Naive B cell (primary cell): ENCODE results near the gene MB. TPM values are rescaled to one million over a fixed set of nuclear protein-coding genes. Genes with fewer than 3 reads are reported as not detected.

Experiments used
- ATAC-seq, 2 donors: fragments of 150-1000 bp; cut with Tn5 transposase; 2 replicates each; pipeline ENCODE4 v1.10.0; 2021; ENCODE audit warnings: low read depth in 2 of 2, mild to moderate bottlenecking in 2 of 2, moderate library complexity in 2 of 2
- DNase-seq: peaks from one replicate; pipeline ENCODE4 v3.0.0; 2022
- H3K27ac Mint-ChIP-seq, 6 donors: one replicate each; pipeline ENCODE4 v1.8.0; 2020 to 2022; ENCODE audit warnings: mild to moderate bottlenecking in 6 of 6, mixed read lengths in 6 of 6, moderate library complexity in 5 of 6, inconsistent platforms in 2 of 6
- H3K27me3 Mint-ChIP-seq, 3 donors: one replicate each; pipeline ENCODE4 v1.8.0; 2021 to 2022; ENCODE audit warnings: mixed read lengths in 3 of 3, mild to moderate bottlenecking in 1 of 3
- H3K36me3 Mint-ChIP-seq, 2 donors: one replicate each; pipeline ENCODE4 v1.8.0; 2020 to 2022; ENCODE audit warnings: mixed read lengths in 2 of 2, inconsistent platforms in 1 of 2, mild to moderate bottlenecking in 1 of 2
- H3K4me1 Mint-ChIP-seq, 3 donors: one replicate each; pipeline ENCODE4 v1.8.0; 2020 to 2022; ENCODE audit warnings: mixed read lengths in 3 of 3, inconsistent platforms in 1 of 3, mild to moderate bottlenecking in 1 of 3, moderate library complexity in 1 of 3
- H3K4me3 Mint-ChIP-seq, 8 donors: one replicate each; pipeline ENCODE4 v1.8.0; 2020 to 2022; ENCODE audit warnings: mild to moderate bottlenecking in 8 of 8, mixed read lengths in 8 of 8, moderate library complexity in 8 of 8, inconsistent platforms in 2 of 8
- H3K9me3 Mint-ChIP-seq, 7 donors: one replicate each; pipeline ENCODE4 v1.8.0; 2020 to 2022; ENCODE audit warnings: mixed read lengths in 7 of 7, mild to moderate bottlenecking in 5 of 7, inconsistent platforms in 2 of 7, moderate library complexity in 1 of 7
- polyA plus RNA-seq, 6 donors: library from polyadenylated mRNA; unstranded; fragments of 300-500 nt; fragmentation: Illumina TruSeq; gene quantifications; one replicate each; pipeline ENCODE4 v1.2.3, GENCODE V29; 2021; ENCODE audit warnings: low read depth in 6 of 6

MB gene
- polyA plus RNA-seq, 6 donors from 2014 or later: not detected

DNA sequence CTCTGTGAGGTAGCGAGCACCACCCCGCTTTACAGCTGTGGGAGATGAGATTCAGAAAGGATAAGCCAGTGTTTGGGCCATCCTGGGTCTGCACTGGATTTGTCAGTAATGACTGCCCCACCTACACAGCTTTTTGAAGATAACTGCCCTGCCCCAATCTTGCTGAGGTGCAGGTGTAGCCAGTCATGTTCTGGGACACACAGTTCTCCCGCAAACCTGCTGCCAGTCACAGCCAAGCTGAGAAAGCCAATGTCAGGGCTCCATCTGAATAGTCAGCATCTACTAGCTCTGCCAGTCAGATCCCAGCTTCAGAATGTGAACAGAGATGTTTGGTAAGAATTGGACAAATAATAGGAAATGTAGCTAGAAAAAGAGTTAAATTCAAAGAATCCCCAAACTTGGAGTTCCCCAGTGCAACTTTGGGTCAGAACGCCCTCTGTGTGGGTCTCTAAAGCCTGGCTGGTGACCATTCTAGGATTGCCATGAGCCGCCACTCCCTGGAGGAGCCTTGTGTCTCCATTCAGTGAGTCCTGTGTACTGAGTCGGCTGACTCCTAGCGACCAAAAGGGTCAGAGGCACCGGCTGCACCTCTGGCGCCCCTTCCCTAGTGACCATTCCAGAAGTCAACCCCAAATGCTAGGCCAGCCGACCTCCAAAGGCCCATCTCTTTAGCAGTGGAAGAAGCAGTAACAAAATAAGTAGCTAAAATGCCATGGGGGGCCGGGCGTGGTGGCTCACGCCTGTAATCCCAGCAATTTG, 2.4 kb upstream of the MB start:
- no peak for DNase-seq
- peaks cover 12 to 24% (median 16%) of the 10 kb centered on the region in 3 donors for H3K27me3 Mint-ChIP-seq
- H3K4me3 Mint-ChIP-seq: no peak overlapping the region
- H3K36me3 Mint-ChIP-seq: no peaks in the 10 kb centered on the region
- H3K4me1 Mint-ChIP-seq: peaks cover 5 to 7% (median 6%) of the 10 kb centered on the region in 3 donors
- no peak overlapping the region for H3K27ac Mint-ChIP-seq
- no peaks in the 10 kb centered on the region for H3K9me3 Mint-ChIP-seq
- no peak for ATAC-seq

DNA sequence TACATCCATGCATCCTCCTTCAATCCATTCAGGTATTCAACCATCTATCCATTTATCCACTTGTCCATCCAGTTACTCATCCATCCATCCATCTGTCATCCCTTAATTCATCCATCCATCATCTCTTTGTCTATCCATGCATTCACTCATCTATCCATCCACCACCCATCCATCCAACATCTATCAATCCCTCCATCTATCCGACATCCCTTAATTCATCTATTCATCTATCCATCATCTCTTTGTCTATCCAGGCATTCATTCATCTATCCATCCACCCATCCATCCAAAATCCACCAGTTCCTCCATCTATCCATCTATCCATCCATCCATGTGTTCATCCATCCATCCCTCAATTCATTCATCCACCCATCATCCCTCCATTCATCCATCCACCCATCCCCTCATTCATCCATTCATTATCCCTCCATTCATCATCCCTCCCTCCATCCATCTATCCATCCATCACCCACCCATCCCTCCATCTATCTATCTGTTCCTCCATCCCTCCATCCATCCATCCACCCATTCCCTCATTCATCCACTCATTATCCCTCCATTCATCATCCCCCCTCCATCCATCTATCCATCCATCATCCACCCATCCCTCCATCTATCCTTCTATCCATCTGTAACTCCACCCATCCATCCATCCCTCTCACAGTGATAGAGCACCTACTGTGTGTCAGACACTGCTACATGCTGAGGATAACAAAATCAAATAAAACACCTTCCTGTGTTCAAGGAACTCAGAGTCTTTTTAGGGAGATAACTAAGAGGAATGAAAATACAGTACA, 1.5 kb upstream of the MB start:
- H3K4me3 Mint-ChIP-seq: peak overlapping the region in 1 of 8 donors; percentile 29
- peaks cover 8 to 18% (median 10%) of the 10 kb centered on the region in 3 donors for H3K27me3 Mint-ChIP-seq
- ATAC-seq (no peak), DNase-seq (no peak)
- H3K27ac Mint-ChIP-seq: no peak overlapping the region
- H3K4me1 Mint-ChIP-seq: peaks cover 4 to 7% (median 5%) of the 10 kb centered on the region in 3 donors
- no peaks in the 10 kb centered on the region for H3K36me3 Mint-ChIP-seq
- no peaks in the 10 kb centered on the region for H3K9me3 Mint-ChIP-seq

DNA sequence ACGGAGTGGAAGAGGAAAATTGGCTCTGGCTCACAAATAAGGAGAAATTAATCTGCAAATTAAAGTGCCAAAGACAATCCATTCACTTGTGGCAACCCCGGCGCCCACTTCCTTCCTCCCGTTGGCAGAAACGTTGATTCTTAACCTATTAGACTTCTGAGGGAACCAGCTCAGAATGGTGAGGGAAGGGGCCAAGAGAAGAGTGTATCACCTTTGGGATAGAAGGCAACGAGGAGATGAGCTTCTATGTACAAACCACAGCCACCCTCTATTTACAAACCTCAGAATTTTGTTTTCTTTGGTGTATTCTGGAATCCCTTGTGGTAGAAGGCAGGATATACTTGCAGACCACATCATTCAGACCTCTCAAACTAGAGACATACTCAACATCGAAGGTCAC, 1.1 kb downstream of the MB start:
- H3K36me3 Mint-ChIP-seq: no peaks in the 10 kb centered on the region
- H3K27me3 Mint-ChIP-seq: peaks cover 0 to 8% (median 6%) of the 10 kb centered on the region in 3 donors
- ATAC-seq (no peak), DNase-seq (no peak)
- peaks cover 8 to 23% (median 11%) of the 10 kb centered on the region in 3 donors for H3K4me1 Mint-ChIP-seq
- no peaks in the 10 kb centered on the region for H3K9me3 Mint-ChIP-seq
- H3K4me3 Mint-ChIP-seq: no peak overlapping the region
- H3K27ac Mint-ChIP-seq: peak overlapping the region in 1 of 6 donors; percentile 68

DNA sequence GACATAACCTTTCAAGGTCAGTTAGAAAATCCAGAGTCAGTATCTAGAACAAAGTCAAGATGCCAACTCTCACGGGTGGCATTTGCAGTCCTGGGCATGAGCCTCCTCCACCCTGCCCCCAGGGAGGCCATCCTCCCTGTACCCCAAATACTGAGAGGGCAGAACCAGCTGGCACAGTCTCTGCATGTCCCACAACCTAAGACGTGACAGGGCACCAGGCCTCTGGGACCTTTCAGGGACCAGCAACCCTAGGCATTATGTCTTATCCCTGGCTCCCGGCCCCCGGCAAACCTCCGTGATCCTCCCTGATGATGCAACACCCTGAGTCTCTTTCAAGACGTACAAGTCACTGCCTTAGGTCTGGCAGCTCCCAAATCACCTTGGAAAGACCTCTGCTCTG, 2.0 kb downstream of the MB start:
- no peak for ATAC-seq
- H3K27ac Mint-ChIP-seq: no peak overlapping the region
- peaks cover 8 to 28% (median 11%) of the 10 kb centered on the region in 3 donors for H3K4me1 Mint-ChIP-seq
- H3K4me3 Mint-ChIP-seq: no peak overlapping the region
- no peaks in the 10 kb centered on the region for H3K9me3 Mint-ChIP-seq
- no peaks in the 10 kb centered on the region for H3K36me3 Mint-ChIP-seq
- peaks cover 6 to 12% (median 7%) of the 10 kb centered on the region in 3 donors for H3K27me3 Mint-ChIP-seq
- DNase-seq: no peak

DNA sequence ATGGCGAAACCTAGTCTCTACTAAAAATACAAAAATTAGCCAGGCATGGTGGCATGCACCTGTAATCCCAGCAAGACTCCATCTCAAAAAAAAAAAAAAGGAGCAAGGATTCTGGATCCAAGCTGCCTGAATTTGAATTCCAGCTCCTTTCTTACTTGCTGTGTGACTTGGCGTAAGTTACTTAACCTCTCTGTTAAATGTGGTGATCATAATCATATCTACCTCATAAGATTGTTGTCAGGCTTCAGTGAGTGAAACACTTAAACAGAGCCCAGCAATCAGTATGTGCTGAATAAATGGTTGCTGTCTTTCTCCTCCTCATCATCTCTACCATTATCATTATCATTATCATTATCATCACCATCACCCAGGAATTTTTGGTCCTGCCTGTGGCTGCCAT, 2.7 kb downstream of the MB start:
- no peak for ATAC-seq
- peaks cover 6 to 17% (median 15%) of the 10 kb centered on the region in 3 donors for H3K27me3 Mint-ChIP-seq
- no peak overlapping the region for H3K4me3 Mint-ChIP-seq
- H3K4me1 Mint-ChIP-seq: peaks cover 8 to 28% (median 11%) of the 10 kb centered on the region in 3 donors
- H3K36me3 Mint-ChIP-seq: no peaks in the 10 kb centered on the region
- H3K27ac Mint-ChIP-seq: peak overlapping the region in 1 of 6 donors; percentile 61
- DNase-seq: no peak
- H3K9me3 Mint-ChIP-seq: no peaks in the 10 kb centered on the region

DNA sequence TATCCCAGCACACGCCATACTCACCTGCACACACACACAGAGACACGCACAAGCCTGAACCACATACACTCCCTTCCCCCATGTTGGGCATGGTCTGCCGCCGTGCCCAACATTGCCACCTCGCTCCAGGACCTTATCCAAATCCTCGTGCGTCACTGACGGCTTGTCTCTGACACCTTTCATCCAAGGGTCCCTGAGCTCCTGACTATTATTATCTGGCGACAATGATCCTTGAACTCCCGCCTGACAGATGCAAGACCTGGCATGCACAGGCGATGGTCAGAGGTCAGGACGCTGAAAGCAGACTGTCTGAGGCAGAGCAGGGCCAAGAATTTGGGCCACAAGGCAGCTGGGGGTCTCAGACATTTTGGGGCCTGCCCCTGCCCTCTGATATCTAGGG, 4.2 kb downstream of the MB start:
- Mint-ChIP-seq H3K4me1 (peaks cover 8 to 30% (median 11%) of the 10 kb centered on the region in 3 donors), H3K4me3 (no peak overlapping the region), H3K9me3 (no peaks in the 10 kb centered on the region), H3K27me3 (peaks cover 15 to 32% (median 30%) of the 10 kb centered on the region in 3 donors), H3K27ac (peak overlapping the region in 1 of 6 donors; percentile 80), H3K36me3 (no peaks in the 10 kb centered on the region)
- ATAC-seq: no peak
- no peak for DNase-seq

DNA sequence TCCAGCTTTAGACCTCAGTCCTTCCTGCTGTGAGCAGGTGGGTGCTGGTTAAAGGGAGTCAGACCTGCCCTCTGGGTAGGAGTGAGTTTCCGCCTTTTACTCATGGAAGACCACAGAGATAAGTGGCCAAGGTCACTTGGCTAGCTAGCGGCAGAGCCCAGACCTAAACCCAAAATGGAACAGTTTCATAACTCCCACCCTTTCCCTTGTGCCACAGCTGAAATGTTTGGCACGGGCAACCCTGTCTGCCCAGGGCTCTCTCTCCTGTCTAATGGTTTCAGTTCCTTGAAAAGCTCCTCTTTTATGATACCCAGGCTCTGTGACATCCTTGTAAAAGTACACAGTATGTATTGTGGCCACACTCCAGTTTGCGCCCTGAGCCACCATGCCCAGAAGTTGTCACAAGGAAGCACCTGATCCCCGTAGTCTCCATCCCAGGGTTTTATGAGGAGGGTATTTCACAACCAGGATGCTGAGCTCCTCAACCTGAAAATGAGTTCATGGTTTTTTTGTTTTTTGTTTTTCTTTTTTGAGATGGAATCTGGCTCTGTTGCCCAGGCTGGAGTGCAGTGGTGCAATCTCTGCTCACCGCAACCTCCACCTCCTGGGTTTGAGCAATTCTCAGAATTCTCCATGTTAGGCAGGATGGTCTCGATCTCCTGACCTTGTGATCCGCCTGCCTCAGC, 5.1 kb downstream of the MB start:
- ATAC-seq: peak; percentile 64 to 66
- H3K27ac Mint-ChIP-seq: peak overlapping the region in 3 of 6 donors; percentile 58 to 75 (median 74)
- no peak for DNase-seq
- H3K27me3 Mint-ChIP-seq: peaks cover 18 to 41% (median 38%) of the 10 kb centered on the region in 3 donors
- peak overlapping the region in 1 of 8 donors; percentile 3 for H3K4me3 Mint-ChIP-seq
- no peaks in the 10 kb centered on the region for H3K36me3 Mint-ChIP-seq
- H3K4me1 Mint-ChIP-seq: peaks cover 8 to 30% (median 11%) of the 10 kb centered on the region in 3 donors
- H3K9me3 Mint-ChIP-seq: no peaks in the 10 kb centered on the region

DNA sequence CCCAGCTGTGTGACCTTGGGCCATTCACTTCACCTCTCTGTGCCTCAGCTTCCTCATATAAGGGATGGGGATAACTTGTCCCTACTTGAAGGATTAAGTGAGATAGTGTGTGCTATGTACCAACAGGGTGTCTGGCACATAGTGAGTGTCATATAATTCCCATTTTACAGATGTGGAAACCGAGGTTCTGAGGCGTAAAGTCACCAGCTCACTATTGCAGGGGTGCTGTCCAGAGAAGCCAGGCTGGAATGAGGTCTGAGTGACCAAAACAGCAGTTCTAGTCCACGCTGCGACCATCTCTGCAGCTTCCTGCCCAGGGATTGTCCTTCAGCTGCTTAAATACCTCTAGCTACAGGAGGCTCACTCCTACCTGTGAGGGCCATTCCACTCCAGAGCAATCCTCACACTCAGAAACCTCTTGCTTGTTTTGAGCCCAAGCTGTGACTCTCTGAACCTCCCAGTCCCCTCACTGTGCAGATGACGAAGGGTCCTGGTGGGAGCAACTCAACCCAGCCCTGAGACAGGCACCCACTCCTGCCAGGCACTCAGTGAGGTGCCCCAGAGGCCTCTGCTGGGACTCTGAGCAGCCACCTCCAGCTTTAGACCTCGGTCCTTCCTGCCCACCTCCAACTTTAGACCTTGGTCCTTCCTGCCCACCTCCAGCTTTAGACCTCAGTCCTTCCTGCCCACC, 5.8 kb downstream of the MB start:
- peak overlapping the region in 3 of 6 donors; percentile 58 to 75 (median 74) for H3K27ac Mint-ChIP-seq
- no peak for DNase-seq
- peak overlapping the region in 1 of 8 donors; percentile 3 for H3K4me3 Mint-ChIP-seq
- peaks cover 8 to 30% (median 11%) of the 10 kb centered on the region in 3 donors for H3K4me1 Mint-ChIP-seq
- H3K27me3 Mint-ChIP-seq: peaks cover 18 to 48% (median 45%) of the 10 kb centered on the region in 3 donors
- no peak for ATAC-seq
- no peaks in the 10 kb centered on the region for H3K36me3 Mint-ChIP-seq
- H3K9me3 Mint-ChIP-seq: no peaks in the 10 kb centered on the region

DNA sequence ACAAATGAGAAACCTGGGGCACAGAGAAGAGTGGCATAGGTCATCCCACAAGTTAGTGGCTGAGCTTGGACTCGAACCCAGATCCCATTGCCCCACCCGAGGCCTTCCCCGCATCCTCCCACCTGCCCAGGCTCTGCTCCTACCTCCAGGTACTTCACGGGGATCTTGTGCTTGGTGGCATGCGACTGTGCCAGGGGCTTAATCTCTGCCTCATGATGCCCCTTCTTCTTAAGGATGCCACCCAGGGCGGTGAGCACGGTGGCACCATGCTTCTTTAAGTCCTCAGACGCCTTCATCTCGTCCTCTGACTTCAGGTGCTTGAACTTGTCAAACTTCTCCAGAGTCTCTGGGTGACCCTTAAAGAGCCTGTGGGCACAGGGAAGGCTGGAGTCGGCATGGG, 6.4 kb downstream of the MB start:
- no peaks in the 10 kb centered on the region for H3K36me3 Mint-ChIP-seq
- DNase-seq (no peak), ATAC-seq (no peak)
- H3K27me3 Mint-ChIP-seq: peaks cover 22 to 51% (median 50%) of the 10 kb centered on the region in 3 donors
- H3K27ac Mint-ChIP-seq: no peak overlapping the region
- H3K4me1 Mint-ChIP-seq: peaks cover 8 to 27% (median 11%) of the 10 kb centered on the region in 3 donors
- no peak overlapping the region for H3K4me3 Mint-ChIP-seq
- no peaks in the 10 kb centered on the region for H3K9me3 Mint-ChIP-seq

DNA sequence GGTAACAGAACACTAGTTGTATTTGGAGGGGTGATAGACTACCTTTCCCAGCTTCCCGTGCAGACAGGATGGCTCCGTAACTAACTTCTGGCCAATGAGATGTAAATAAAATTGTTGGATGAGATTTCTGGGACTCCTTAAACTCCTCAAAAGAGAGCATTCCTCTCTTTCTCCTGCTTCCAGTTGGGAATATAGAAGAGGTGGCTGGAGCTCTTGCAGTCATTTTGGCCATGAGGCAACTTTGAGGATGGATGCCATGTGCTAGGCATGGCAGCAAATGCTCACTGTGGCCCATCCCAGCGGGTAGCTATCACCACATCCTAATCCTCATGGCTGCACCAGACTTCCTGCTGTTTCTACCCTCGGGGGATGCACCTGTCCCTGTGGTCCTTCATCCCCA, 7.4 kb downstream of the MB start:
- Mint-ChIP-seq H3K9me3 (no peaks in the 10 kb centered on the region), H3K4me3 (no peak overlapping the region), H3K4me1 (peaks cover 8 to 25% (median 11%) of the 10 kb centered on the region in 3 donors), H3K36me3 (no peaks in the 10 kb centered on the region), H3K27me3 (peaks cover 25 to 51% (median 45%) of the 10 kb centered on the region in 3 donors), H3K27ac (no peak overlapping the region)
- DNase-seq (no peak), ATAC-seq (no peak)

DNA sequence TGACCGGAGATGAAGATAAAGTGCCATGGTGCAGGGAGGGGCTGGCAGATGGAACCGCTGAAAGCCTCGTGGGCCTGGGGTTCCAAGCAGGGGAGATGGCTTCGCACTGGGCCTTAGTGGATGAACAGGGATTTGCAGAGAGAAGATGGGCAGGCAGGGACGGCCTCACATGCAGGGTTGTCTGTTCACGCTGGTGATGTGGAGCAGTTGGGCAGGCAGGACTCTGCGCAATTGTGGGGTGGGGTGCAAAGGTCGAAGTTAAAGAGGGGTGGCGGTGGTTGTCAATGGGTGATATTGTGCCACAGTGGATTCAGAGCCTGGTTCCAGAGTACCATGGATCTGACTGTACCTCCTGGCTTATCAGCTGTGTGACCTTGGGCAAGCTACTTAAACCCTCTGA, 7.9 kb downstream of the MB start:
- peaks cover 21 to 51% (median 45%) of the 10 kb centered on the region in 3 donors for H3K27me3 Mint-ChIP-seq

DNA sequence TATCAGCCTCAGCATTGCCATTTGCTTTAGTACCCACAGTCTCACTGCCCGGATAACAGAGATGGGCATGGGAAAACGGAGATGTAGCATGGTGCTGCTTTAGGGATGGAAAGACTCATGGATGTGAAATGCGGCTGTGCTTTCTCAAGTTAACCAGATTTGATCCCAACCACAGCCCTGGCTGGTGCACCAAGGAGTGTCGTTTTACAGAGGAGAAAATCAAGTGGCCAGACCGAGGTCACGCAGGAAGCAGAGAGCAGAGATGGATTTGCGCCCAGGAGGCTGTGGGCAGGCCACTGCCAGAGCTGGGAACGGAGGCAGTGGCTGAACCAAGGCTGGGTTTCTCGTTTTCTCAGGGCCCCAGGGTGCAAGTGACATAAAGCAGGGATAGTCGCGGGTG, 9.0 kb downstream of the MB start:
- Mint-ChIP-seq H3K4me3 (no peak overlapping the region), H3K36me3 (no peaks in the 10 kb centered on the region), H3K4me1 (peaks cover 8 to 23% (median 11%) of the 10 kb centered on the region in 3 donors), H3K9me3 (no peaks in the 10 kb centered on the region), H3K27me3 (peaks cover 21 to 51% (median 45%) of the 10 kb centered on the region in 3 donors), H3K27ac (no peak overlapping the region)
- DNase-seq: no peak
- no peak for ATAC-seq

More for the DNA sequence above, 7.9 kb downstream of the MB start:
- Mint-ChIP-seq H3K4me3 (no peak overlapping the region), H3K9me3 (no peaks in the 10 kb centered on the region), H3K36me3 (no peaks in the 10 kb centered on the region), H3K4me1 (peaks cover 8 to 23% (median 11%) of the 10 kb centered on the region in 3 donors), H3K27ac (peak overlapping the region in 1 of 6 donors; percentile 62)
- no peak for DNase-seq
- no peak for ATAC-seq

DNA sequence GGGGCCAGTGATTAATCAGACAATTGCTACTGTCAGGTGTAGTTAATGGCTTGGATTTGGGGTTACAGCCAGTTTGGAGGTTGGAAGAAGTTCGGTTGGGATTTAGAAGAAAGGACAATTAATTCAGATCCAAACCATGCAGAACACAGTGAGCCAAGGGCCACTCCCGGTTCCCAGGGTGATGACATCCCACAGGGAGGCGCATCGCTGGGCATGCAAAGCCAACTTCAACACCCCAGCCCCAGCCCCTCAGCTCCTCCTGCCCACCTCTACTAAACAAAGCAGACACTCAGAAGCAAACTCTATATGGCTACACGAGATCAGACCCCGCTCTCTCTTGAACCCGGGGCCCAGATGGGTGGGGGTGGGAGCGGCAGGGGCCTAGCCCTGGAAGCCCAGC, 10.2 kb downstream of the MB start:
- no peaks in the 10 kb centered on the region for H3K9me3 Mint-ChIP-seq
- no peak overlapping the region for H3K4me3 Mint-ChIP-seq
- no peak for DNase-seq
- H3K36me3 Mint-ChIP-seq: no peaks in the 10 kb centered on the region
- H3K27ac Mint-ChIP-seq: no peak overlapping the region
- ATAC-seq: no peak
- H3K27me3 Mint-ChIP-seq: peaks cover 21 to 51% (median 45%) of the 10 kb centered on the region in 3 donors
- peaks cover 6 to 16% (median 6%) of the 10 kb centered on the region in 3 donors for H3K4me1 Mint-ChIP-seq
